HepG2 (cell line): ENCODE results near the gene CEBPZOS. TPM values are rescaled to one million over a fixed set of nuclear protein-coding genes. Genes with fewer than 3 reads are reported as not detected.
A peak's percentile ranks its signal among the peaks of the same experiment; 100 is the strongest.

ENCODE experiments used
- DPF2 ChIP-seq: sonication (generic); formaldehyde crosslinking; IDR thresholded peaks from 2 replicates; pipeline ENCODE4 v1.4.0; 2020; ENCODE audit warnings: mild to moderate bottlenecking, low read depth, missing genetic modification reagents, borderline replicate concordance
- HIVEP1 ChIP-seq: sonication (generic); formaldehyde crosslinking; IDR thresholded peaks from 2 replicates; pipeline ENCODE4 v1.4.0; 2020; ENCODE audit warnings: mild to moderate bottlenecking, missing genetic modification reagents
- JUNB ChIP-seq: sonication (generic); formaldehyde crosslinking; IDR thresholded peaks from 2 replicates; pipeline ENCODE4 v1.8.0; 2022; ENCODE audit warnings: missing genetic modification reagents, mild to moderate bottlenecking, borderline replicate concordance
- KLF12 ChIP-seq: sonication (generic); formaldehyde crosslinking; IDR thresholded peaks from 2 replicates; pipeline ENCODE4 v1.4.0; 2020; ENCODE audit warnings: missing genetic modification reagents, borderline replicate concordance
- PREB ChIP-seq: sonication (generic); formaldehyde crosslinking; IDR thresholded peaks from 2 replicates; pipeline ENCODE4 v1.4.0; 2020; ENCODE audit warnings: missing genetic modification reagents
- ZBTB21 ChIP-seq: sonication (generic); formaldehyde crosslinking; IDR thresholded peaks from 2 replicates; pipeline ENCODE4 v1.4.0; 2020; ENCODE audit warnings: missing genetic modification reagents
- ZFAT ChIP-seq: sonication (generic); formaldehyde crosslinking; conservative IDR thresholded peaks from 2 replicates; pipeline ENCODE4 v1.8.1; 2023; ENCODE audit warnings: missing genetic modification reagents, inconsistent platforms
- ZFP90 ChIP-seq: sonication (generic); formaldehyde crosslinking; IDR thresholded peaks from 2 replicates; pipeline ENCODE4 v1.8.0; 2022; ENCODE audit warnings: missing genetic modification reagents, mild to moderate bottlenecking, inconsistent platforms, borderline replicate concordance
- ZFX ChIP-seq: sonication (generic); formaldehyde crosslinking; IDR thresholded peaks from 2 replicates; pipeline ENCODE4 v1.4.0; 2020; ENCODE audit warnings: mild to moderate bottlenecking, low read depth, missing genetic modification reagents, moderate library complexity
- ZHX2 ChIP-seq, 2 experiments: sonication (generic) in 1 of 2; formaldehyde crosslinking in 1 of 2; IDR thresholded peaks; 2 replicates each; pipeline versions ENCODE4 v1.6.1 to v1.9.0; 2014 to 2022; ENCODE audit warnings: antibody characterized with exemption in 1 of 2, borderline replicate concordance in 1 of 2, inconsistent platforms in 1 of 2, low read depth in 1 of 2, missing genetic modification reagents in 1 of 2
- ZNF407 ChIP-seq: sonication (generic); formaldehyde crosslinking; IDR thresholded peaks from one replicate; pipeline ENCODE4 v1.5.1; 2020; ENCODE audit warnings: mild to moderate bottlenecking, missing genetic modification reagents; ENCODE audit errors: not compliant biosample characterization
- polyA plus RNA-seq, 8 experiments: library from polyadenylated mRNA; depleted of rRNA in 3 of 8; stranded (reverse) in 7 of 8; unstranded in 1 of 8; fragments of >200 nt; fragmentation: Illumina TruSeq in 4 of 8; extraction: Trizol in 4 of 8; gene quantifications; 2 replicates each; pipeline versions ENCODE4 v1.2.1 to v1.2.3, GENCODE V29; 2011 to 2016; ENCODE audit warnings: low read depth in 4 of 8, missing spikeins in 1 of 8, mixed read lengths in 1 of 8; ENCODE audit not compliant: insufficient read depth in 1 of 8
- total RNA-seq, 5 experiments: library from RNA; depleted of rRNA; stranded (reverse); fragments of >200 nt; fragmentation: Illumina TruSeq; extraction: Trizol; gene quantifications; 2 replicates each; pipeline ENCODE4 v1.2.3, GENCODE V29; 2016; ENCODE audit warnings: low read depth in 1 of 5

Gene CEBPZOS
- total and polyA plus RNA-seq, 2 of the 13 experiments (the other 11 are each of a cell fraction or from before 2014, with no cell fraction given) = 18.6 to 44.7 TPM

- TF ChIP-seq ZHX2 (IDR thresholded peaks at IDR 0.05; ENCODE audit: low read depth) = peak; percentile 96
- TF ChIP-seq ZHX2 (CRISPR knock-in tag; IDR thresholded peaks at IDR 0.05; ENCODE audit: borderline replicate concordance) = peak; percentile 84
- no peak for TF ChIP-seq JUNB
- peak; percentile 69; the same call in 1 of the 2 replicates for TF ChIP-seq ZFX
- TF ChIP-seq PREB (CRISPR knock-in tag) = no peak; the same call in 1 of the 2 replicates
- no peak; the same call in 1 of the 2 replicates for TF ChIP-seq KLF12
- peak; percentile 92 for TF ChIP-seq HIVEP1 (CRISPR knock-in tag)
- TF ChIP-seq ZBTB21 = peak; percentile 96
- 0 out of 2 replicates have a peak, but pooled peaks have one; percentile 31 for TF ChIP-seq ZFAT (CRISPR knock-in tag)
- peak; percentile 82; the same call in 1 of the 2 replicates for TF ChIP-seq ZFP90 (CRISPR knock-in tag)
- no peak for TF ChIP-seq DPF2 (CRISPR knock-in tag)
- TF ChIP-seq ZNF407 (CRISPR knock-in tag) = peak; percentile 94
These were observed 35.2 kb downstream of the CEBPZOS start, which contains the start of the genes CEBPZ and NDUFAF7 (continued) for GRCh38 chr2:37231241-37232130.
